ENCODE data around the gene PBX3. TPM values are rescaled to one million over a fixed set of nuclear protein-coding genes. Genes with fewer than 3 reads are reported as not detected.

The PBX3 gene
- total and polyA plus RNA-seq, 9 of the 15 experiments (the other 6 are each of a cell fraction or from before 2014, with no cell fraction given) = 0.14 to 5.8 (median 0.92) TPM

DNA sequence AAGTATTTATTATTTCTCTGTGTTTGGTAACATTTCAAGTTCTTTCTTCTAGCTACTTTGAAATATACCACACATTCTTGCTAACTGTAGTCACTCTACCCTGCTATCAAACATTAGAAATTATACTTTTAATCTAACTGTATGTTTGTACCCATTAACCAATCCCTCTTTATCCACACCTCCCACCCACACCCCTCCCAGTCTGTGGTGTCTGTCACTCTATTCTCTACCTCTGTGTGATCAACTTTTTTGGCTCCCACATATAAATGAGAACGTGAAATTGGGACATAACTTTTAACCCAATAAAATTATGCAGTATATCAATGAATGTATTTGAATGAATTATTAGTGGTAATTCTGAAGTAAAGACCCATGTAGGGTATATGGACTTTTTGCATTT is 79.7 kb downstream of the PBX3 start:
- no peaks in the 10 kb centered on the region; a peak in 1 of 5 replicates for H3K27me3 ChIP-seq (ENCODE audit: control insufficient read depth in 2 of 2, insufficient read depth in 2 of 2, low read length in 2 of 2)

More for the DNA sequence above, 79.7 kb downstream of the PBX3 start:
- ChIA-PET CTCF (ENCODE audit: low intra/inter-chr PET ratio) (no interaction called here), POLR2A (interaction anchor here (1.1 kb wide), 1 partner anchor 272 kb away, joined by 3 read pairs; no protein-coding TSS in a partner anchor)
- Histone ChIP-seq H3K79me2 (ENCODE audit: control insufficient read depth, insufficient read depth, low read length) (no peaks in the 10 kb centered on the region), H3K36me3 (ENCODE audit: control insufficient read depth, insufficient read depth, low read length) (no peaks in the 10 kb centered on the region), H3K4me3 (no peak overlapping the region), H3K9ac (ENCODE audit: insufficient read depth in 1 of 2, low read depth in 2 of 2, low read length in 2 of 2) (no peak overlapping the region), H4K20me1 (replicated peaks; ENCODE audit: control insufficient read depth, insufficient read depth, low read length) (no peaks in the 10 kb centered on the region), H3K9me3 (replicated peaks; ENCODE audit: control insufficient read depth, insufficient read depth, low read depth, low read length) (no peaks in the 10 kb centered on the region), H3K4me1 (replicated peaks in 1 of 2; ENCODE audit: control insufficient read depth in 2 of 2, insufficient read depth in 2 of 2, low read length in 2 of 2) (no peaks in the 10 kb centered on the region), H2AFZ (ENCODE audit: low read depth, low read length) (no peak overlapping the region), H3K4me2 (ENCODE audit: insufficient read depth, low read length) (no peak overlapping the region), H3K9me1 (ENCODE audit: control insufficient read depth, insufficient read depth, low read length) (no peaks in the 10 kb centered on the region), H3K27ac (ENCODE audit: extremely low read depth, low read depth, low read length) (no peak overlapping the region)
- ATAC-seq = no peak
- BruUV-seq (replicated peaks) = no TSS peak
- in situ Hi-C loops (cut with MboI) (no loop called here), intact Hi-C loops (cut with micrococcal nuclease) (loop anchor here (10.0 kb wide), 1 partner anchor 72 kb away; no protein-coding TSS in a partner anchor)
- no peak for DNase-seq (ENCODE audit: extremely low read depth in 1 of 4, low spot score in 3 of 4)
- TF ChIP-seq, protein P1, sequence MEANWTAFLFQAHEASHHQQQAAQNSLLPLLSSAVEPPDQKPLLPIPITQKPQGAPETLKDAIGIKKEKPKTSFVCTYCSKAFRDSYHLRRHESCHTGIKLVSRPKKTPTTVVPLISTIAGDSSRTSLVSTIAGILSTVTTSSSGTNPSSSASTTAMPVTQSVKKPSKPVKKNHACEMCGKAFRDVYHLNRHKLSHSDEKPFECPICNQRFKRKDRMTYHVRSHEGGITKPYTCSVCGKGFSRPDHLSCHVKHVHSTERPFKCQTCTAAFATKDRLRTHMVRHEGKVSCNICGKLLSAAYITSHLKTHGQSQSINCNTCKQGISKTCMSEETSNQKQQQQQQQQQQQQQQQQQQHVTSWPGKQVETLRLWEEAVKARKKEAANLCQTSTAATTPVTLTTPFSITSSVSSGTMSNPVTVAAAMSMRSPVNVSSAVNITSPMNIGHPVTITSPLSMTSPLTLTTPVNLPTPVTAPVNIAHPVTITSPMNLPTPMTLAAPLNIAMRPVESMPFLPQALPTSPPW (CRISPR knock-in tag; IDR thresholded peaks at IDR 0.05) = no peak
- no peak for TF ChIP-seq CREM (IDR thresholded peaks at IDR 0.05; ENCODE audit: low read depth)
- no peak for TF ChIP-seq ESRRB (CRISPR knock-in tag; IDR thresholded peaks at IDR 0.05; ENCODE audit: borderline replicate concordance)
- TF ChIP-seq, protein P2, sequence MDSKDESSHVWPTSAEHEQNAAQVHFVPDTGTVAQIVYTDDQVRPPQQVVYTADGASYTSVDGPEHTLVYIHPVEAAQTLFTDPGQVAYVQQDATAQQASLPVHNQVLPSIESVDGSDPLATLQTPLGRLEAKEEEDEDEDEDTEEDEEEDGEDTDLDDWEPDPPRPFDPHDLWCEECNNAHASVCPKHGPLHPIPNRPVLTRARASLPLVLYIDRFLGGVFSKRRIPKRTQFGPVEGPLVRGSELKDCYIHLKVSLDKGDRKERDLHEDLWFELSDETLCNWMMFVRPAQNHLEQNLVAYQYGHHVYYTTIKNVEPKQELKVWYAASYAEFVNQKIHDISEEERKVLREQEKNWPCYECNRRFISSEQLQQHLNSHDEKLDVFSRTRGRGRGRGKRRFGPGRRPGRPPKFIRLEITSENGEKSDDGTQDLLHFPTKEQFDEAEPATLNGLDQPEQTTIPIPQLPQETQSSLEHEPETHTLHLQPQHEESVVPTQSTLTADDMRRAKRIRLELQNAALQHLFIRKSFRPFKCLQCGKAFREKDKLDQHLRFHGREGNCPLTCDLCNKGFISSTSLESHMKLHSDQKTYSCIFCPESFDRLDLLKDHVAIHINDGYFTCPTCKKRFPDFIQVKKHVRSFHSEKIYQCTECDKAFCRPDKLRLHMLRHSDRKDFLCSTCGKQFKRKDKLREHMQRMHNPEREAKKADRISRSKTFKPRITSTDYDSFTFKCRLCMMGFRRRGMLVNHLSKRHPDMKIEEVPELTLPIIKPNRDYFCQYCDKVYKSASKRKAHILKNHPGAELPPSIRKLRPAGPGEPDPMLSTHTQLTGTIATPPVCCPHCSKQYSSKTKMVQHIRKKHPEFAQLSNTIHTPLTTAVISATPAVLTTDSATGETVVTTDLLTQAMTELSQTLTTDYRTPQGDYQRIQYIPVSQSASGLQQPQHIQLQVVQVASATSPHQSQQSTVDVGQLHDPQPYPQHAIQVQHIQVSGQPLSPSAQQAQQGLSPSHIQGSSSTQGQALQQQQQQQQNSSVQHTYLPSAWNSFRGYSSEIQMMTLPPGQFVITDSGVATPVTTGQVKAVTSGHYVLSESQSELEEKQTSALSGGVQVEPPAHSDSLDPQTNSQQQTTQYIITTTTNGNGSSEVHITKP (IDR thresholded peaks at IDR 0.05; ENCODE audit: partially characterized antibody) = no peak
- no peak for TF ChIP-seq CBX3 (IDR thresholded peaks at IDR 0.05; ENCODE audit: borderline replicate concordance in 1 of 2, low read length in 2 of 2)
- no peak for TF ChIP-seq ZFX (CRISPR knock-in tag; IDR thresholded peaks at IDR 0.05)
- TF ChIP-seq PATZ1 (CRISPR knock-in tag; IDR thresholded peaks at IDR 0.05; ENCODE audit: borderline replicate concordance) = no peak
- no peak for TF ChIP-seq SUPT5H (IDR thresholded peaks at IDR 0.05)
- TF ChIP-seq ELF2 (CRISPR knock-in tag; IDR thresholded peaks at IDR 0.05) = no peak
- TF ChIP-seq JUND (IDR thresholded peaks at IDR 0.05; ENCODE audit: borderline replicate concordance, low read depth, low read length) = no peak
- TF ChIP-seq JUND (tag; IDR thresholded peaks at IDR 0.05; ENCODE audit: borderline replicate concordance, low read depth, low read length) = no peak
- no peak for TF ChIP-seq SREBF2 (CRISPR knock-in tag; IDR thresholded peaks at IDR 0.05)
- no peak for TF ChIP-seq TCFL5 (CRISPR knock-in tag; conservative IDR thresholded peaks at IDR 0.05)
- 0% methylated on average over 1 of the region's 1 CpG for WGBS (ENCODE audit: insufficient coverage, low coverage, missing lambda C conversion rate)
- no peak for FAIRE-seq
